Muscle of leg (tissue), 11 donors: Measurements from ENCODE around the gene KRT4. TPM values are rescaled to one million over a fixed set of nuclear protein-coding genes. Genes with fewer than 3 reads are reported as not detected.

Source experiments
- DNase-seq: peaks from one replicate; pipeline ENCODE4 v3.0.0; 2013
- H3K27ac ChIP-seq: one replicate; pipeline ENCODE4 v1.5.1; 2013; ENCODE audit warnings: mild to moderate bottlenecking, low read length, control low read depth
- H3K27me3 ChIP-seq: one replicate; pipeline ENCODE4 v1.6.1; 2013; ENCODE audit warnings: low read length; ENCODE audit not compliant: control insufficient read depth, insufficient read depth
- H3K36me3 ChIP-seq: one replicate; pipeline ENCODE4 v1.6.1; 2013; ENCODE audit warnings: low read length; ENCODE audit not compliant: control insufficient read depth, insufficient read depth
- H3K4me1 ChIP-seq: one replicate; pipeline ENCODE4 v1.6.1; 2013; ENCODE audit warnings: low read length; ENCODE audit not compliant: control insufficient read depth, insufficient read depth
- H3K4me3 ChIP-seq: one replicate; pipeline ENCODE4 v1.5.1; 2013; ENCODE audit warnings: low read length, control low read depth
- H3K9me3 ChIP-seq: replicated peaks from 2 replicates; pipeline ENCODE4 v1.6.1; 2013; ENCODE audit warnings: low read depth, low read length; ENCODE audit not compliant: control insufficient read depth
- WGBS: methylation state at CpG from one replicate; pipeline ENCODE4 v1.1.5; 2013; ENCODE audit warnings: missing lambda C conversion rate; ENCODE audit not compliant: insufficient coverage; 5-methylcytosine and 5-hydroxymethylcytosine counted together
- polyA plus RNA-seq, 8 donors: library from polyadenylated mRNA; unstranded; fragments of 120-200 nt; gene quantifications; one replicate each; pipeline versions ENCODE4 v1.2.1 to v1.2.3, GENCODE V29; 2013; ENCODE audit warnings: inconsistent platforms in 1 of 8, low replicate concordance in 1 of 8; ENCODE audit not compliant: insufficient read length in 8 of 8, insufficient read depth in 1 of 8
- total RNA-seq: library from RNA; stranded (reverse); fragments of 120-200 nt; gene quantifications from one replicate; pipeline ENCODE4 v1.2.4, GENCODE V29; 2013

Gene KRT4
- total and polyA plus RNA-seq, 9 donors: 0.04 to 178 (median 0.44) TPM; not detected in 1

- Histone ChIP-seq H3K4me3 (no peak overlapping the region), H3K36me3 (no peaks in the 10 kb centered on the region), H3K4me1 (peaks cover 6% of the 10 kb centered on the region), H3K27ac (no peak overlapping the region), H3K27me3 (peaks cover 36% of the 10 kb centered on the region), H3K9me3 (no peaks in the 10 kb centered on the region)
- no peak for DNase-seq
- WGBS: 53% methylated on average over 15 of the region's 19 CpGs
These were observed 23.3 kb downstream of the KRT4 start for GRCh38 chr12:52790427-52791270.

DNA sequence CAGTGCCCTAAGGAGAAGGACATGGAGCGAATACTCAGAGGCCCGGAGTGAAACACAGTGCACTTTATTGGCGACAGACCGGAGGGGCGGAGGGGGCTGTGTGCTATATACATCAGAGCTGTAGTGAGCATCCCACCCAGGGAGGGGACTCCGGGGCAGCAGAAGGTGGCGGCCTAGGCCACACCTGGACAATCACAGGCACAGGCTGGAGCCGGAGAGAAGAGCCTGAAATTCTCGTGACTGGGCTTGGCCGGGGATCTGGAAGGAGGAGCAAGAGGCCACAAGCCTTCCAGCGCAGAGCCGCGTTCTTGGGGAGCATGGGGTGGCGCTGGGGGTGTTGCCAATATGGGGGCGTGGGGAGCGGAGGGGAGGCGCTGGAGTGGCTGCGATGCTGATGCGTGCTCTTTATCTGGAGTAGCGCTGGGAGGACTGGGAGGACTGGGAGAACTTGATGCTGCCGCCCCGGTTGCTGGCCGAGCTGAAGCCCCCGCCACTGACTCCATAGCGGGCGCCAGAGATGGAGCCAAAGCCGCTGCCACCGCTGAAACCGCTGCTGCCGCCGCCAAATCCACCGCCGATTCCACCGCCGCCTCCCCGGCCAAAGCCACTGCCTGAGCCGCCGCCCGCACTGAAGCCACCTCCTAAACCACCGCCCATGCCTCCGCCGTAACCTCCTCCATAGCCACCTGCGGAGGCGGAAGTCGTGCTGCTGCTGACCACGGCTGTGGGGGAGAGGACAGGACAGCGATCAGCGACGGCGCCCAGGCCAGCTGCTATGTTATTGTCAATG lies 24.1 kb downstream of the KRT4 start:
- Histone ChIP-seq H3K9me3 (no peaks in the 10 kb centered on the region), H3K36me3 (no peaks in the 10 kb centered on the region), H3K4me3 (no peak overlapping the region), H3K4me1 (peaks cover 6% of the 10 kb centered on the region), H3K27me3 (peaks cover 36% of the 10 kb centered on the region), H3K27ac (no peak overlapping the region)
- peak; percentile 30 for DNase-seq
- WGBS: 13% methylated on average over 49 of the region's 50 CpGs

DNA sequence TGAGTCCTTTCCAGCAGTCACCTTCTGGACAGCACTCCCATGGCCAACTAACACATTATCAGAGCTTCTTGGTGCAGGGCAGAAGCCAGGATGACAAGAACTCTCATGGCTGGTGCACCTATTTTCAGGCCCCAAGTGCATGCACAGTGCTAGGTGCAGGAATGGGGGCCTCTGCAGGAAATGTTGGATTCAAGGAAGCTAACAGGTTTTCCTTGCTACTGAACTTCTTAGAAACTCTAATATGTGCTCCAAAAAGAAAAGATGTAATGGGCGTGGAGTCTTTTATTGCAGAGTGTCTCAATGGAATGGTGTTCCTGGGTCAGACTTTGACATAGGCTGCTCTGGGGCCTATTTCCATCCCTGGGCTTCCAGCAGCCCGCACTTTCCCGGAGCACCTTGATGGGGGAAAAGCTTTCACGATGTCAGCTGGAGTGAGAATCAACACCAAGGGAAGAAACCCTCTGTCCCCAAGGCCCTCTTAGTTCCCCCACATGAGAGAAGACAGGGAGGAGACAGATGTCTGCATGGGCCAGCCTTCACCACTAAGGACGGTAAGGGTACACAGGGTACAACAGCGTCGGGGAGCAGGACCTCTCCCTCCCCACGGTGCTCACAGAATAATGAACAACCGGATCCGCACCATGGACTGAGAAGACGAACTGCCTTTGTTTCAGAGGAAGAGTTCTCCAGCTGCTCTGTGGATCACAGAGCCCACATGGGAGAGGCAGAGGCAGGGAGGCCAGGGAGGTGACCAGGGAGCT lies 24.9 kb downstream of the KRT4 start:
- peaks cover 6% of the 10 kb centered on the region for H3K4me1 ChIP-seq

GRCh38 chr12:52788192-52788875 lies 25.6 kb downstream of the KRT4 start:
- Histone ChIP-seq H3K4me1 (peaks cover 6% of the 10 kb centered on the region), H3K9me3 (no peaks in the 10 kb centered on the region), H3K4me3 (no peak overlapping the region), H3K36me3 (no peaks in the 10 kb centered on the region), H3K27me3 (peaks cover 36% of the 10 kb centered on the region), H3K27ac (no peak overlapping the region)
- WGBS: 83% methylated on average over 1 of the region's 6 CpGs
- DNase-seq: no peak

More for the DNA sequence above, 24.9 kb downstream of the KRT4 start:
- no peak overlapping the region for H3K27ac ChIP-seq
- H3K27me3 ChIP-seq: peaks cover 36% of the 10 kb centered on the region
- no peaks in the 10 kb centered on the region for H3K36me3 ChIP-seq
- no peak overlapping the region for H3K4me3 ChIP-seq
- 62% methylated on average over 3 of the region's 11 CpGs for WGBS
- H3K9me3 ChIP-seq: no peaks in the 10 kb centered on the region
- no peak for DNase-seq

DNA sequence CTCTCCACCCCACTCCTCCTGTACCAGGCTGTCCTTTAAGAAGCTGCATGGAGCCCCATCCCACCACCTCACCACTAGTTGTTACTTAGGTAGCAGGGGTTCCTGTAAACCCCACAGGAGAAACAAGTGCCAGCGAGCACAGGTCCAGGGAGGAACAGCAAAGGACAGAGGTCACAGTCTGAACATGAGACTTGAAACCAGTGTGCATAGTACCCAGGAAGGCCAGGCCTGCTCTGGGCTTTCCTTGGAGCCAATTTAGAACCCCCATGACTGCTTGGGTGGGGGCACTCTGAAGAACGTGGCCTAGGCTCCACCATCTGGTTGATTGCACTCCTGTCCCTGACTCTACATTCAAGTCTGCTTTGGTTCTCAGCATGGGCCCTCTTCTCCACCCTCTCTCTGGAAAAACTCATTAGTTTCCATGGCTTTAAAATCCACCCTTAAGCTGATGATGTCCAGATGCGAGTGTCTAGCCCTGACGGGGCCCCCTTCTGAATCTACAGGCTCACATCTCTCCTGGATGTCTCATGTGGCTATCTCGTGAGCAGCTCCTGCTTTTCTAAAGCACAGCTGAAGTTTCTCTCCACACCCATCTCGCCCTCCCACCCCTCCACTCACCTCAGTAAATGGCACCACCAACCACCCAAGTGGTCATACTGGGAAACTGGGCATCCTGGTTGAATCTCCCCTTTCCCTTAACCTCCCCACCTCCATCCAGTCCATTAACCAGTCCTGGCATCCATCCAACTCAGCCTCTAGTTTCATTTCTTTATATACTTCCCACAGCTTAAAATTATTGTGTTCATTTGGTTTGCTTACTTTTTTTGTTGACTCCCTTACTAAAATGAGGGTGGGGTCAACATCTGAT lies 26.4 kb downstream of the KRT4 start:
- peaks cover 36% of the 10 kb centered on the region for H3K27me3 ChIP-seq
- 25% methylated on average over 6 of the region's 6 CpGs for WGBS
- no peaks in the 10 kb centered on the region for H3K9me3 ChIP-seq
- H3K4me1 ChIP-seq: peaks cover 6% of the 10 kb centered on the region
- H3K27ac ChIP-seq: no peak overlapping the region
- H3K4me3 ChIP-seq: no peak overlapping the region
- DNase-seq: peak; percentile 81
- no peaks in the 10 kb centered on the region for H3K36me3 ChIP-seq

- DNase-seq: no peak
- WGBS: no CpG with 5 or more reads among the region's 3 CpGs
- Histone ChIP-seq H3K27me3 (peaks cover 26% of the 10 kb centered on the region), H3K36me3 (no peaks in the 10 kb centered on the region), H3K9me3 (no peaks in the 10 kb centered on the region), H3K4me3 (no peak overlapping the region), H3K4me1 (peaks cover 3% of the 10 kb centered on the region), H3K27ac (no peak overlapping the region)
These were observed 29.0 kb downstream of the KRT4 start for GRCh38 chr12:52784909-52785308.

GRCh38 chr12:52783563-52784316 lies 30.2 kb downstream of the KRT4 start:
- no peaks in the 10 kb centered on the region for H3K9me3 ChIP-seq
- H3K4me3 ChIP-seq: no peak overlapping the region
- H3K27me3 ChIP-seq: peaks cover 17% of the 10 kb centered on the region
- no peak for DNase-seq
- WGBS: 63% methylated on average over 5 of the region's 7 CpGs
- H3K4me1 ChIP-seq: peaks cover 3% of the 10 kb centered on the region
- H3K27ac ChIP-seq: no peak overlapping the region
- H3K36me3 ChIP-seq: no peaks in the 10 kb centered on the region

DNA sequence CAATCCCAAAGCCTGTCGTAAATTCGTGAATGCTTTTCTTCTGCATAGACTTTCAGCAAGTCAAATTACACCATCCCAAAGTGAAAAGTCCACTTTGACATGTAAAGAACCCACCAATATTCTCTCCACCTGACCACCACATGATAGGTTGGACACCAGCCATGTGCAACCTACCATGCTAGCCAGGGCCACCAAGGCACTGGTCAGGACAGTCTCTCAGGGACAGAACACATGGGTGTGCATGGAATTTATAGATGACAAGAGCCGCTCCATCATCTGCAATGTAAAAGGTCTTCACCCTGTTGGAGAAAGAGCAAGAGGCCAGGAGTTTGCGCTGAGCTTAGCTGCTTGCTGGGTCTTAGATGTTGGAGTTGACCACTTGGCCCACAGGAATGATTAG lies 31.4 kb downstream of the KRT4 start:
- Histone ChIP-seq H3K27ac (no peak overlapping the region), H3K4me1 (no peaks in the 10 kb centered on the region), H3K9me3 (no peaks in the 10 kb centered on the region), H3K27me3 (peaks cover 13% of the 10 kb centered on the region), H3K36me3 (no peaks in the 10 kb centered on the region), H3K4me3 (no peak overlapping the region)
- no peak for DNase-seq
- 100% methylated on average over 1 of the region's 4 CpGs for WGBS
